ENCODE measurements around the gene GYG1.

The GYG1 gene

GRCh38 chr3:149011676-149012075, 20.3 kb downstream of the GYG1 start:
- H3K4me3 ChIP-seq (ENCODE audit: low read length): no peak overlapping the region
- no peak for DNase-seq (ENCODE audit: low read depth, low spot score)

GRCh38 chr3:149013726-149014125, 22.4 kb downstream of the GYG1 start:
- no peak overlapping the region for H3K4me3 ChIP-seq (ENCODE audit: low read length)
- no peak for DNase-seq (ENCODE audit: low read depth, low spot score)

GRCh38 chr3:149015393-149015792, 24.1 kb downstream of the GYG1 start:
- no peak overlapping the region for H3K4me3 ChIP-seq (ENCODE audit: low read length)
- DNase-seq (ENCODE audit: low read depth, low spot score): no peak

GRCh38 chr3:149016242-149016641, 24.9 kb downstream of the GYG1 start:
- no peak for DNase-seq (ENCODE audit: low read depth, low spot score)

GRCh38 chr3:149016669-149017541, 25.6 kb downstream of the GYG1 start:
- no peak for DNase-seq (ENCODE audit: low read depth, low spot score)
- H3K4me3 ChIP-seq (ENCODE audit: low read length): no peak overlapping the region

More at GRCh38 chr3:149016242-149016641, 24.9 kb downstream of the GYG1 start:
- H3K4me3 ChIP-seq (ENCODE audit: low read length): no peak overlapping the region

- no peak overlapping the region for H3K4me3 ChIP-seq (ENCODE audit: low read length)
- DNase-seq (ENCODE audit: low read depth, low spot score): no peak
These were observed 26.9 kb downstream of the GYG1 start for GRCh38 chr3:149018247-149018646.

- no peak for DNase-seq (ENCODE audit: low read depth, low spot score)
- H3K4me3 ChIP-seq (ENCODE audit: low read length): no peak overlapping the region
These were observed 28.2 kb downstream of the GYG1 start for GRCh38 chr3:149019580-149019979.

GRCh38 chr3:149020196-149020838, 29.0 kb downstream of the GYG1 start:
- no peak overlapping the region for H3K4me3 ChIP-seq (ENCODE audit: low read length)
- no peak for DNase-seq (ENCODE audit: low read depth, low spot score)

GRCh38 chr3:149020839-149021252, 29.5 kb downstream of the GYG1 start:
- no peak for DNase-seq (ENCODE audit: low read depth, low spot score)

GRCh38 chr3:149021830-149022229, 30.5 kb downstream of the GYG1 start:
- H3K4me3 ChIP-seq (ENCODE audit: low read length): no peak overlapping the region
- DNase-seq (ENCODE audit: low read depth, low spot score): no peak

More at GRCh38 chr3:149020839-149021252, 29.5 kb downstream of the GYG1 start:
- H3K4me3 ChIP-seq (ENCODE audit: low read length): no peak overlapping the region

- DNase-seq (ENCODE audit: low read depth, low spot score): no peak
- H3K4me3 ChIP-seq (ENCODE audit: low read length): no peak overlapping the region
These were observed 32.6 kb downstream of the GYG1 start for GRCh38 chr3:149023951-149024350.

- DNase-seq (ENCODE audit: low read depth, low spot score): no peak
- H3K4me3 ChIP-seq (ENCODE audit: low read length): no peak overlapping the region
These were observed 35.4 kb downstream of the GYG1 start for GRCh38 chr3:149026718-149027117.

- DNase-seq (ENCODE audit: low read depth, low spot score): no peak
These were observed 39.8 kb downstream of the GYG1 start for GRCh38 chr3:149031096-149031495.

GRCh38 chr3:149037684-149038083, 46.3 kb downstream of the GYG1 start:
- no peak for DNase-seq (ENCODE audit: low read depth, low spot score)
- no peak overlapping the region for H3K4me3 ChIP-seq (ENCODE audit: low read length)

More at GRCh38 chr3:149031096-149031495, 39.8 kb downstream of the GYG1 start:
- no peak overlapping the region for H3K4me3 ChIP-seq (ENCODE audit: low read length)

- DNase-seq (ENCODE audit: low read depth, low spot score): no peak
- no peak overlapping the region for H3K4me3 ChIP-seq (ENCODE audit: low read length)
These were observed 47.0 kb downstream of the GYG1 start for GRCh38 chr3:149038322-149038721.

- no peak for DNase-seq (ENCODE audit: low read depth, low spot score)
- no peak overlapping the region for H3K4me3 ChIP-seq (ENCODE audit: low read length)
These were observed 51.5 kb downstream of the GYG1 start for GRCh38 chr3:149042789-149043386.

- no peak for DNase-seq (ENCODE audit: low read depth, low spot score)
- no peak overlapping the region for H3K4me3 ChIP-seq (ENCODE audit: low read length)
These were observed 53.2 kb downstream of the GYG1 start for GRCh38 chr3:149044339-149045083.

GRCh38 chr3:149055575-149055974, 64.2 kb downstream of the GYG1 start:
- DNase-seq (ENCODE audit: low read depth, low spot score): no peak
- no peak overlapping the region for H3K4me3 ChIP-seq (ENCODE audit: low read length)

GRCh38 chr3:149058198-149058597, 66.9 kb downstream of the GYG1 start:
- DNase-seq (ENCODE audit: low read depth, low spot score): no peak
- no peak overlapping the region for H3K4me3 ChIP-seq (ENCODE audit: low read length)

All from Jurkat, Clone E6-1 (cell line).